Stimulated activated CD4-positive, alpha-beta T cell treated with anti-CD3 and anti-CD28 coated beads, TNF-alpha, amount 100 ng/mL, for 1 hour (primary cell): Measurements from ENCODE around the gene PRIM1.
"Not testable (repeated sequence)": the region's sequence is repeated elsewhere in the genome, so short reads cannot be mapped to it uniquely, and the experiment has no call there.

Experiments
- DNase-seq, 3 donors: peaks; one replicate each; pipeline ENCODE4 v3.0.0-alpha.2; 2020; ENCODE audit warnings: low read depth in 3 of 3, low spot score in 1 of 3

The PRIM1 gene

GRCh38 chr12:56718636-56719035, 33.5 kb downstream of the PRIM1 start:
- no peak for DNase-seq

- no peak for DNase-seq
Measured at GRCh38 chr12:56718149-56718548, 34.0 kb downstream of the PRIM1 start.

- DNase-seq, result no peak
Measured at GRCh38 chr12:56716933-56717880, 34.9 kb downstream of the PRIM1 start.

- no peak for DNase-seq
Measured at GRCh38 chr12:56716458-56716857, 35.7 kb downstream of the PRIM1 start.

GRCh38 chr12:56715798-56716197, 36.3 kb downstream of the PRIM1 start:
- no peak for DNase-seq

GRCh38 chr12:56714431-56714929, 37.6 kb downstream of the PRIM1 start:
- no peak for DNase-seq

GRCh38 chr12:56713345-56713744, 38.8 kb downstream of the PRIM1 start:
- DNase-seq, result no peak

- no peak for DNase-seq
Measured at GRCh38 chr12:56709759-56710376, 42.3 kb downstream of the PRIM1 start.

- DNase-seq, result not testable (repeated sequence)
Measured at GRCh38 chr12:56704522-56704921, 47.6 kb downstream of the PRIM1 start.

GRCh38 chr12:56699020-56699661, 53.0 kb downstream of the PRIM1 start:
- no peak for DNase-seq

- DNase-seq, result no peak
Measured at GRCh38 chr12:56695327-56696101, 56.6 kb downstream of the PRIM1 start.

GRCh38 chr12:56694161-56694560, 58.0 kb downstream of the PRIM1 start:
- DNase-seq, result no peak

GRCh38 chr12:56688846-56689109, 63.3 kb downstream of the PRIM1 start:
- DNase-seq, result no peak

- DNase-seq, result peak; percentile 95 to 97 (median 96)
Measured at GRCh38 chr12:56688129-56688845, 63.8 kb downstream of the PRIM1 start, which contains the start of gene PTGES3. Gene PTGES3 (minus strand): TSS chr12:56688284. CDS start chr12:56687999, 285 bp downstream.

GRCh38 chr12:56687223-56688128, 64.6 kb downstream of the PRIM1 start:
- peak in 2 of 3 donors; percentile 23 to 39 for DNase-seq

- DNase-seq, result no peak
Measured at GRCh38 chr12:56684745-56685359, 67.3 kb downstream of the PRIM1 start.

- no peak for DNase-seq
Measured at GRCh38 chr12:56682323-56682722, 69.8 kb downstream of the PRIM1 start.
